HG02642 (cell line): Measurements from ENCODE around the gene SPIRE1.
"Not testable (repeated sequence)": the region's sequence is repeated elsewhere in the genome, so short reads cannot be mapped to it uniquely, and the experiment has no call there.

Experiments
- ATAC-seq: cut with Tn5 transposase; IDR thresholded peaks from one replicate; pipeline ENCODE4 v1.9.1; 2021; ENCODE audit warnings: mild to moderate bottlenecking; ENCODE audit not compliant: unreplicated experiment, poor library complexity

SPIRE1 gene

GRCh38 chr18:12651651-12652050 lies 6.3 kb downstream of the SPIRE1 start:
- ATAC-seq = no peak

GRCh38 chr18:12647773-12648172 lies 10.1 kb downstream of the SPIRE1 start:
- ATAC-seq = no peak

- no peak for ATAC-seq
These were observed 12.1 kb downstream of the SPIRE1 start for GRCh38 chr18:12645751-12646203.

GRCh38 chr18:12645254-12645653 lies 12.7 kb downstream of the SPIRE1 start:
- no peak for ATAC-seq

- not testable (repeated sequence) for ATAC-seq
These were observed 14.2 kb downstream of the SPIRE1 start for GRCh38 chr18:12643756-12644155.

- no peak for ATAC-seq
These were observed 17.1 kb downstream of the SPIRE1 start for GRCh38 chr18:12640881-12641200.

GRCh38 chr18:12639990-12640880 lies 17.7 kb downstream of the SPIRE1 start:
- ATAC-seq = no peak

GRCh38 chr18:12638644-12639124 lies 19.2 kb downstream of the SPIRE1 start:
- no peak for ATAC-seq

- no peak for ATAC-seq
These were observed 19.8 kb downstream of the SPIRE1 start for GRCh38 chr18:12637901-12638643.

GRCh38 chr18:12637393-12637792 lies 20.5 kb downstream of the SPIRE1 start:
- no peak for ATAC-seq

- ATAC-seq = no peak
These were observed 26.0 kb downstream of the SPIRE1 start for GRCh38 chr18:12631831-12632477.

- no peak for ATAC-seq
These were observed 27.8 kb downstream of the SPIRE1 start for GRCh38 chr18:12630136-12630535.

GRCh38 chr18:12628706-12629702 lies 28.9 kb downstream of the SPIRE1 start:
- ATAC-seq = no peak

- ATAC-seq = not testable (repeated sequence)
These were observed 30.7 kb downstream of the SPIRE1 start for GRCh38 chr18:12627199-12627598.

- no peak for ATAC-seq
These were observed 32.7 kb downstream of the SPIRE1 start for GRCh38 chr18:12625241-12625640.

GRCh38 chr18:12621742-12622306 lies 36.1 kb downstream of the SPIRE1 start:
- ATAC-seq = no peak

GRCh38 chr18:12615748-12616147 lies 42.2 kb downstream of the SPIRE1 start:
- ATAC-seq = no peak

GRCh38 chr18:12608301-12608700 lies 49.6 kb downstream of the SPIRE1 start:
- ATAC-seq = no peak

- no peak for ATAC-seq
These were observed 51.2 kb downstream of the SPIRE1 start for GRCh38 chr18:12606592-12607315.
